ENCODE results near the gene TYROBP.

DNA sequence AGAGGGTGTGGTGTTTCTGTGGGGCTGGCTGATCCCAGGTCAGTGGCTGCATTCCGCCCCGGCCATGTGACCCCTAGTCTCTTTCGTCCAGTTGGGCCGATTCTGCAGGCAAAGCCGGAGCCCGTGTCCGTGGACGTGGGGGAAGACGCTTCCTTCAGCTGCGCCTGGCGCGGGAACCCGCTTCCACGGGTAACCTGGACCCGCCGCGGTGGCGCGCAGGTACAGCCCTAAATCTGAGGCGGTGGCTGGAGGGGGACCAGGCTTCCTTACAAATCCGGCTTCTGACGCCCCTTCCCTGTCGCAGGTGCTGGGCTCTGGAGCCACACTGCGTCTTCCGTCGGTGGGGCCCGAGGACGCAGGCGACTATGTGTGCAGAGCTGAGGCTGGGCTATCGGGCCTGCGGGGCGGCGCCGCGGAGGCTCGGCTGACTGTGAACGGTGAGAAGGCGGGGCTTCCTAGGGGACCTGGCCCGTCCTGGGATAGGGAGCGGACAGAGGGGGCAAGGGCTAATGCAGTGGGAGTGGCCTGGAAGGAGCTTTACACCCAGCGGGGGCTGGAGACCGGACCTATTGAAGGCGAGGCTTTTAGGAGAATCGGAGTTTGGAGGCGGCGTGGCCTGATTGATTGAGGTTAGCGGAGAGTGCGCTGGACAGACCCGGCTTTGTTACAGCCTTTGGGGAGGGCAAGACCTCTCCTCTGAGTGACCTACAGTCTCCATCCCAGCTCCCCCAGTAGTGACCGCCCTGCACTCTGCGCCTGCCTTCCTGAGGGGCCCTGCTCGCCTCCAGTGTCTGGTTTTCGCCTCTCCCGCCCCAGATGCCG lies 47.1 kb downstream of the TYROBP start:
- TF ChIP-seq, protein P1, sequence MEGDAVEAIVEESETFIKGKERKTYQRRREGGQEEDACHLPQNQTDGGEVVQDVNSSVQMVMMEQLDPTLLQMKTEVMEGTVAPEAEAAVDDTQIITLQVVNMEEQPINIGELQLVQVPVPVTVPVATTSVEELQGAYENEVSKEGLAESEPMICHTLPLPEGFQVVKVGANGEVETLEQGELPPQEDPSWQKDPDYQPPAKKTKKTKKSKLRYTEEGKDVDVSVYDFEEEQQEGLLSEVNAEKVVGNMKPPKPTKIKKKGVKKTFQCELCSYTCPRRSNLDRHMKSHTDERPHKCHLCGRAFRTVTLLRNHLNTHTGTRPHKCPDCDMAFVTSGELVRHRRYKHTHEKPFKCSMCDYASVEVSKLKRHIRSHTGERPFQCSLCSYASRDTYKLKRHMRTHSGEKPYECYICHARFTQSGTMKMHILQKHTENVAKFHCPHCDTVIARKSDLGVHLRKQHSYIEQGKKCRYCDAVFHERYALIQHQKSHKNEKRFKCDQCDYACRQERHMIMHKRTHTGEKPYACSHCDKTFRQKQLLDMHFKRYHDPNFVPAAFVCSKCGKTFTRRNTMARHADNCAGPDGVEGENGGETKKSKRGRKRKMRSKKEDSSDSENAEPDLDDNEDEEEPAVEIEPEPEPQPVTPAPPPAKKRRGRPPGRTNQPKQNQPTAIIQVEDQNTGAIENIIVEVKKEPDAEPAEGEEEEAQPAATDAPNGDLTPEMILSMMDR (conservative IDR thresholded peaks at IDR 0.05; ENCODE audit: low read depth, low read length) = no peak
- TF ChIP-seq POLR2A (IDR thresholded peaks at IDR 0.05; ENCODE audit: low read depth, low read length) = no peak
- TF ChIP-seq RFX5 (IDR thresholded peaks at IDR 0.05; ENCODE audit: low read depth, low read length) = no peak
- no peak for TF ChIP-seq BHLHE40 (IDR thresholded peaks at IDR 0.05; ENCODE audit: low read depth, low read length)
- no peak for TF ChIP-seq CHD1 (IDR thresholded peaks at IDR 0.05; ENCODE audit: low read depth, low read length)
- TF ChIP-seq MXI1 (IDR thresholded peaks at IDR 0.05; ENCODE audit: borderline replicate concordance, low read depth, low read length) = no peak
- TF ChIP-seq MAFK (IDR thresholded peaks at IDR 0.05; ENCODE audit: low read depth, low read length) = no peak
- no peak for TF ChIP-seq CEBPB (IDR thresholded peaks at IDR 0.05; ENCODE audit: low read depth, low read length)
- TF ChIP-seq SMC3 (IDR thresholded peaks at IDR 0.05; ENCODE audit: low read depth, low read length) = no peak
- TF ChIP-seq RCOR1 (IDR thresholded peaks at IDR 0.05; ENCODE audit: insufficient replicate concordance, low read length) = no peak
- TF ChIP-seq RAD21 (IDR thresholded peaks at IDR 0.05; ENCODE audit: low read length) = no peak
- no peak for TF ChIP-seq FOS (IDR thresholded peaks at IDR 0.05; ENCODE audit: low read depth, low read length)
